Mesenchymal stem cell (in vitro differentiated cells and primary cell): Measurements from ENCODE around the gene ANKS4B.

Experiments
- DNase-seq: peaks from one replicate; pipeline ENCODE4 v3.0.0-alpha.2; 2013
- H2AFZ ChIP-seq: one replicate; pipeline ENCODE4 v1.6.1; 2013; ENCODE audit warnings: low read depth, mild to moderate bottlenecking, control low read depth, inconsistent platforms, low read length, moderate library complexity
- H2AK5ac ChIP-seq: 2 replicates; pipeline ENCODE4 v1.6.1; 2013; ENCODE audit warnings: low read length, moderate library complexity, mild to moderate bottlenecking, inconsistent platforms; ENCODE audit not compliant: severe bottlenecking
- H2BK120ac ChIP-seq: one replicate; pipeline ENCODE4 v1.6.1; 2013; ENCODE audit warnings: low read depth, mild to moderate bottlenecking, inconsistent platforms, low read length, moderate library complexity
- H2BK12ac ChIP-seq, 2 experiments: one replicate each; pipeline ENCODE4 v1.6.1; 2013; ENCODE audit warnings: inconsistent platforms in 2 of 2, low read length in 2 of 2, mild to moderate bottlenecking in 2 of 2, moderate library complexity in 2 of 2, control low read depth in 1 of 2
- H2BK15ac ChIP-seq: one replicate; pipeline ENCODE4 v1.6.1; 2013; ENCODE audit warnings: mild to moderate bottlenecking, low read depth, inconsistent platforms; ENCODE audit not compliant: poor library complexity, severe bottlenecking
- H2BK5ac ChIP-seq: 2 replicates; pipeline ENCODE4 v1.6.1; 2013; ENCODE audit warnings: low read depth, mild to moderate bottlenecking, low read length, control low read depth, inconsistent platforms; ENCODE audit not compliant: poor library complexity, severe bottlenecking
- H3K14ac ChIP-seq, 2 experiments: one replicate each; pipeline ENCODE4 v1.6.1; 2013; ENCODE audit warnings: inconsistent platforms in 2 of 2, low read length in 2 of 2, control low read depth in 1 of 2, mild to moderate bottlenecking in 1 of 2, moderate library complexity in 1 of 2
- H3K18ac ChIP-seq, 2 experiments: one replicate each; pipeline ENCODE4 v1.6.1; 2013; ENCODE audit warnings: inconsistent platforms in 2 of 2, low read length in 2 of 2, control low read depth in 1 of 2, low read depth in 1 of 2, mild to moderate bottlenecking in 1 of 2
- H3K23ac ChIP-seq, 2 experiments: one replicate each; pipeline ENCODE4 v1.6.1; 2013; ENCODE audit warnings: inconsistent platforms in 2 of 2, low read length in 2 of 2, mild to moderate bottlenecking in 2 of 2, moderate library complexity in 2 of 2, control low read depth in 1 of 2
- H3K27ac ChIP-seq: 2 replicates; pipeline ENCODE4 v1.5.1; 2013; ENCODE audit warnings: mild to moderate bottlenecking, moderate library complexity, low read length, control low read depth, inconsistent platforms; ENCODE audit not compliant: poor library complexity, severe bottlenecking
- H3K27me3 ChIP-seq, 2 experiments: 2 replicates each; pipeline versions ENCODE4 v1.6.1 to v1.7.0; 2013; ENCODE audit warnings: low read length in 2 of 2, mild to moderate bottlenecking in 2 of 2, moderate library complexity in 2 of 2, control low read depth in 1 of 2, inconsistent platforms in 1 of 2; ENCODE audit not compliant: control insufficient read depth in 1 of 2, insufficient read depth in 1 of 2
- H3K36me3 ChIP-seq, 2 experiments: 2 replicates each; pipeline versions ENCODE4 v1.6.1 to v1.7.0; 2013; ENCODE audit warnings: low read length in 2 of 2, control low read depth in 1 of 2, inconsistent platforms in 1 of 2, low read depth in 1 of 2, mild to moderate bottlenecking in 1 of 2; ENCODE audit not compliant: insufficient read depth in 2 of 2, control insufficient read depth in 1 of 2
- H3K4ac ChIP-seq, 2 experiments: one replicate each; pipeline ENCODE4 v1.6.1; 2013; ENCODE audit warnings: inconsistent platforms in 2 of 2, low read length in 2 of 2, mild to moderate bottlenecking in 2 of 2, moderate library complexity in 2 of 2, control low read depth in 1 of 2, low read depth in 1 of 2
- H3K4me1 ChIP-seq: 2 replicates; pipeline ENCODE4 v1.6.1; 2013; ENCODE audit warnings: low read depth, low read length, control low read depth; ENCODE audit not compliant: control insufficient read depth, insufficient read depth
- H3K4me2 ChIP-seq: 2 replicates; pipeline ENCODE4 v1.6.1; 2013; ENCODE audit warnings: low read length, mild to moderate bottlenecking, inconsistent platforms; ENCODE audit not compliant: poor library complexity, severe bottlenecking
- H3K4me3 ChIP-seq, 2 experiments: 2 replicates each; pipeline versions ENCODE4 v1.5.1 to v1.7.0; 2013; ENCODE audit warnings: low read length in 2 of 2, mild to moderate bottlenecking in 2 of 2, control low read depth in 1 of 2, low read depth in 1 of 2; ENCODE audit not compliant: insufficient read depth in 1 of 2
- H3K79me1 ChIP-seq: replicated peaks from 2 replicates; pipeline ENCODE4 v1.6.1; 2013; ENCODE audit warnings: mild to moderate bottlenecking, control low read depth, low read length, inconsistent platforms; ENCODE audit not compliant: poor library complexity, severe bottlenecking
- H3K9ac ChIP-seq: 2 replicates; pipeline ENCODE4 v1.7.0; 2013; ENCODE audit warnings: mild to moderate bottlenecking, low read length, moderate library complexity
- H3K9me3 ChIP-seq: 2 replicates; pipeline ENCODE4 v1.7.0; 2013; ENCODE audit warnings: mild to moderate bottlenecking, low read length; ENCODE audit not compliant: control insufficient read depth
- H4K8ac ChIP-seq: one replicate; pipeline ENCODE4 v1.6.1; 2013; ENCODE audit warnings: inconsistent platforms, mild to moderate bottlenecking, low read length, moderate library complexity
- H4K91ac ChIP-seq: one replicate; pipeline ENCODE4 v1.6.1; 2013; ENCODE audit warnings: mild to moderate bottlenecking, low read length, inconsistent platforms
- WGBS: methylation state at CpG from one replicate; pipeline ENCODE4 v1.1.7; 2013; ENCODE audit warnings: mixed read lengths; 5-methylcytosine and 5-hydroxymethylcytosine counted together

Gene ANKS4B

GRCh38 chr16:21206550-21206949 is 26.9 kb upstream of the ANKS4B start:
- no peak overlapping the region for H3K4me3 ChIP-seq
- H2BK120ac ChIP-seq: no peak overlapping the region
- no peak overlapping the region for H2AK5ac ChIP-seq
- H2AFZ ChIP-seq: no peak overlapping the region
- no peaks in the 10 kb centered on the region for H3K79me1 ChIP-seq
- H4K91ac ChIP-seq: no peak overlapping the region
- no peak overlapping the region for H4K8ac ChIP-seq
- H2BK15ac ChIP-seq: no peak overlapping the region
- H3K23ac ChIP-seq: no peak overlapping the region
- H3K27me3 ChIP-seq: peaks cover 58% of the 10 kb centered on the region in 2 experiments
- H3K4ac ChIP-seq: no peak overlapping the region
- no peak overlapping the region for H3K4me2 ChIP-seq
- no peaks in the 10 kb centered on the region for H3K36me3 ChIP-seq
- no peaks in the 10 kb centered on the region for H3K9me3 ChIP-seq
- H2BK12ac ChIP-seq: no peak overlapping the region
- H3K9ac ChIP-seq: no peak overlapping the region
- H3K27ac ChIP-seq: no peak overlapping the region
- H3K4me1 ChIP-seq: no peaks in the 10 kb centered on the region
- H2BK5ac ChIP-seq: no peak overlapping the region
- WGBS: 89% methylated on average over 4 of the region's 4 CpGs
- no peak for DNase-seq
- H3K18ac ChIP-seq: no peak overlapping the region
- peak overlapping the region in 1 of 2 experiments; percentile 12 for H3K14ac ChIP-seq

GRCh38 chr16:21208446-21209230 is 24.9 kb upstream of the ANKS4B start:
- H3K79me1 ChIP-seq: no peaks in the 10 kb centered on the region
- H3K9me3 ChIP-seq: no peaks in the 10 kb centered on the region
- peaks cover 41 to 42% of the 10 kb centered on the region in 2 experiments for H3K27me3 ChIP-seq
- H3K27ac ChIP-seq: no peak overlapping the region
- H3K4me2 ChIP-seq: no peak overlapping the region
- H2BK120ac ChIP-seq: no peak overlapping the region
- WGBS: 39% methylated on average over 2 of the region's 2 CpGs
- no peak overlapping the region for H3K4ac ChIP-seq
- H3K36me3 ChIP-seq: no peaks in the 10 kb centered on the region
- H3K4me3 ChIP-seq: no peak overlapping the region
- no peak overlapping the region for H3K23ac ChIP-seq
- H3K4me1 ChIP-seq: no peaks in the 10 kb centered on the region
- no peak overlapping the region for H2BK5ac ChIP-seq
- no peak overlapping the region for H2AK5ac ChIP-seq
- no peak overlapping the region for H2AFZ ChIP-seq
- no peak overlapping the region for H3K18ac ChIP-seq
- H3K14ac ChIP-seq: no peak overlapping the region
- no peak overlapping the region for H4K8ac ChIP-seq
- no peak overlapping the region for H2BK15ac ChIP-seq
- no peak overlapping the region for H3K9ac ChIP-seq
- H2BK12ac ChIP-seq: no peak overlapping the region
- no peak overlapping the region for H4K91ac ChIP-seq
- no peak for DNase-seq

- no peak within 1 kb of the TSS for H3K27ac ChIP-seq
- DNase-seq: no peak
- H3K14ac ChIP-seq: no peak within 1 kb of the TSS
- H3K23ac ChIP-seq: no peak within 1 kb of the TSS
- no peak within 1 kb of the TSS for H2BK120ac ChIP-seq
- H3K36me3 ChIP-seq: no peaks in the 10 kb centered on the region
- H3K27me3 ChIP-seq: peaks cover 37 to 48% of the 10 kb centered on the region in 2 experiments
- no peak within 1 kb of the TSS for H3K4ac ChIP-seq
- no peak within 1 kb of the TSS for H3K9ac ChIP-seq
- WGBS: 76% methylated on average over 5 of the region's 5 CpGs
- H2BK15ac ChIP-seq: no peak within 1 kb of the TSS
- no peak within 1 kb of the TSS for H4K91ac ChIP-seq
- H3K18ac ChIP-seq: no peak within 1 kb of the TSS
- H3K4me3 ChIP-seq: no peak within 1 kb of the TSS
- no peaks in the 10 kb centered on the region for H3K79me1 ChIP-seq
- H2BK5ac ChIP-seq: no peak within 1 kb of the TSS
- no peak within 1 kb of the TSS for H3K4me2 ChIP-seq
- H2AK5ac ChIP-seq: no peak within 1 kb of the TSS
- no peaks in the 10 kb centered on the region for H3K9me3 ChIP-seq
- no peak within 1 kb of the TSS for H4K8ac ChIP-seq
- H3K4me1 ChIP-seq: no peaks in the 10 kb centered on the region
- H2AFZ ChIP-seq: no peak within 1 kb of the TSS
- H2BK12ac ChIP-seq: no peak within 1 kb of the TSS
Measured at GRCh38 chr16:21211486-21211885, 22.0 kb upstream of the ANKS4B start, which contains the start of gene ZP2. Gene ZP2, minus strand, starts transcription at chr16:21211574. Its CDS starts 27 bp downstream, at chr16:21211547.

GRCh38 chr16:21214086-21214485 is 19.4 kb upstream of the ANKS4B start:
- no peak overlapping the region for H3K23ac ChIP-seq
- no peaks in the 10 kb centered on the region for H3K36me3 ChIP-seq
- H3K27me3 ChIP-seq: peaks cover 21 to 46% of the 10 kb centered on the region in 2 experiments
- no peak overlapping the region for H3K4ac ChIP-seq
- no peak overlapping the region for H2BK120ac ChIP-seq
- H3K14ac ChIP-seq: no peak overlapping the region
- no peak overlapping the region for H3K4me2 ChIP-seq
- H2AFZ ChIP-seq: no peak overlapping the region
- no peak overlapping the region for H2BK15ac ChIP-seq
- H3K18ac ChIP-seq: no peak overlapping the region
- H3K27ac ChIP-seq: no peak overlapping the region
- H3K9me3 ChIP-seq: no peaks in the 10 kb centered on the region
- H4K8ac ChIP-seq: no peak overlapping the region
- H3K9ac ChIP-seq: no peak overlapping the region
- H2AK5ac ChIP-seq: no peak overlapping the region
- no peaks in the 10 kb centered on the region for H3K79me1 ChIP-seq
- 91% methylated on average over 3 of the region's 4 CpGs for WGBS
- H4K91ac ChIP-seq: no peak overlapping the region
- no peak overlapping the region for H2BK12ac ChIP-seq
- H2BK5ac ChIP-seq: no peak overlapping the region
- no peak for DNase-seq
- H3K4me1 ChIP-seq: no peaks in the 10 kb centered on the region
- H3K4me3 ChIP-seq: no peak overlapping the region
